DOHH2 (cell line): ENCODE data around the gene RAB5IF.
A peak's percentile ranks its signal among the peaks of the same experiment; 100 is the strongest.

Experiments
- H3F3A ChIP-seq: fragments of 200-600 bp; sonication (generic), shearing (Covaris generic); 2 replicates; pipeline ENCODE4 v1.6.0; 2016; ENCODE audit warnings: antibody characterized with exemption, mild to moderate bottlenecking; ENCODE audit not compliant: control insufficient read depth, insufficient read depth
- H3K27ac ChIP-seq: fragments of 200-600 bp; sonication (generic); 2 replicates; pipeline ENCODE4 v1.5.1; 2014; ENCODE audit warnings: low read depth, mild to moderate bottlenecking, low read length, moderate library complexity
- H3K27me3 ChIP-seq: fragments of 200-600 bp; sonication (generic); 2 replicates; pipeline ENCODE4 v1.6.1; 2014; ENCODE audit warnings: mild to moderate bottlenecking, low read length, mixed read lengths; ENCODE audit not compliant: control insufficient read depth
- H3K36me3 ChIP-seq: fragments of 200-600 bp; sonication (generic); 2 replicates; pipeline ENCODE4 v1.6.1; 2014; ENCODE audit warnings: mild to moderate bottlenecking, low read length, moderate library complexity, mixed read lengths; ENCODE audit not compliant: control insufficient read depth
- H3K4me1 ChIP-seq: fragments of 200-600 bp; sonication (generic); 2 replicates; pipeline ENCODE4 v1.6.1; 2014; ENCODE audit warnings: mild to moderate bottlenecking, low read length, mixed read lengths; ENCODE audit not compliant: control insufficient read depth
- H3K4me2 ChIP-seq: fragments of 200-600 bp; sonication (generic); 2 replicates; pipeline ENCODE4 v1.6.0; 2014; ENCODE audit warnings: mild to moderate bottlenecking, low read length, moderate library complexity
- H3K4me3 ChIP-seq: fragments of 200-600 bp; sonication (generic); 2 replicates; pipeline ENCODE4 v1.5.1; 2014; ENCODE audit warnings: mild to moderate bottlenecking, low read length, mixed read lengths
- H3K79me2 ChIP-seq: fragments of 200-600 bp; sonication (generic); 2 replicates; pipeline ENCODE4 v1.6.1; 2014; ENCODE audit warnings: mild to moderate bottlenecking, low read length, mixed read lengths; ENCODE audit not compliant: control insufficient read depth
- H3K9me2 ChIP-seq: fragments of 200-600 bp; sonication (generic); replicated peaks from 2 replicates; pipeline ENCODE4 v1.6.1; 2014; ENCODE audit warnings: mild to moderate bottlenecking, low read length, mixed read lengths; ENCODE audit not compliant: control insufficient read depth
- H3K9me3 ChIP-seq: fragments of 200-600 bp; sonication (generic); 2 replicates; pipeline ENCODE4 v1.6.1; 2014; ENCODE audit warnings: antibody characterized with exemption, low read length, mixed read lengths; ENCODE audit not compliant: control insufficient read depth, insufficient read depth
- H4K20me1 ChIP-seq: fragments of 200-600 bp; sonication (generic); 2 replicates; pipeline ENCODE4 v1.6.0; 2014; ENCODE audit warnings: low read depth, mild to moderate bottlenecking, antibody characterized with exemption, low read length, moderate library complexity; ENCODE audit not compliant: control insufficient read depth, insufficient read depth
- CTCF ChIP-seq: fragments of 200-600 bp; sonication (generic); IDR thresholded peaks from one replicate; pipeline ENCODE4 v1.5.1; 2014; ENCODE audit warnings: antibody characterized with exemption, mild to moderate bottlenecking, low read depth, low read length; ENCODE audit not compliant: poor library complexity, severe bottlenecking
- EZH2phosphoT487 ChIP-seq: fragments of 200-600 bp; sonication (generic); IDR thresholded peaks from 2 replicates; pipeline ENCODE4 v1.6.1; 2017; ENCODE audit warnings: borderline replicate concordance, mild to moderate bottlenecking, antibody characterized with exemption, low read length, moderate library complexity, mixed read lengths

Gene RAB5IF

GRCh38 chr20:36599912-36600345, 5.7 kb upstream of the RAB5IF start:
- peak overlapping the region; percentile 32 for H3K4me2 ChIP-seq
- peaks cover 12% of the 10 kb centered on the region for H3K36me3 ChIP-seq
- peaks cover 62% of the 10 kb centered on the region for H3K4me1 ChIP-seq

DNA sequence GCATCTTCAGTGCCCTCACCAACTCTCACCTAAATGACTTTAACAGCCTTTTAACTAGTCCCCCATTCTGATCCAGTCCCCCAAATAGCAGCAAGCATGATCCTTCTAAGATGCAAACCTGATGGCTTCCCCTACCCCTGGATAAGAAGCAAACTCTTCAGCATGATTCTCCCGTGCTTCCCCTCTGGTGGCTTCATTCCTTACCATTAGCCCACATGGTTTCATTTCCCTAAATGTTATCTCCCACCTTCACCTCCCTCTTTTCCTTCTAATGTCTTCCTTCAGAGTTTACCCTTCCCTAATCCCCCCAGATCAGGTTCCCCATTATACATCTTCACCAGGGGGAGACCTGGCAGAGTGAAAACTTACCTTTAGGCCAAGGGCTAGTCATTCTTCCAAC, 4.0 kb upstream of the RAB5IF start:
- peaks cover 51% of the 10 kb centered on the region for H3K4me1 ChIP-seq
- no peak overlapping the region for H3K4me3 ChIP-seq
- H3K36me3 ChIP-seq: peaks cover 12% of the 10 kb centered on the region
- H3K27me3 ChIP-seq: no peaks in the 10 kb centered on the region
- no peak for TF ChIP-seq CTCF
- TF ChIP-seq EZH2phosphoT487: no peak
- peaks cover 10% of the 10 kb centered on the region for H3K79me2 ChIP-seq
- H4K20me1 ChIP-seq: peaks cover 7% of the 10 kb centered on the region; the same call in 1 of the 2 replicates
- no peak overlapping the region for H3K4me2 ChIP-seq
- H3F3A ChIP-seq: peaks cover 25% of the 10 kb centered on the region
- no peaks in the 10 kb centered on the region for H3K9me3 ChIP-seq
- H3K27ac ChIP-seq: no peak overlapping the region
- no peaks in the 10 kb centered on the region for H3K9me2 ChIP-seq

More at GRCh38 chr20:36599912-36600345, 5.7 kb upstream of the RAB5IF start:
- Histone ChIP-seq H3K27me3 (no peaks in the 10 kb centered on the region), H3K79me2 (no peaks in the 10 kb centered on the region), H3K9me3 (no peaks in the 10 kb centered on the region), H3K27ac (peak overlapping the region; percentile 40), H3K9me2 (no peaks in the 10 kb centered on the region), H3K4me3 (peak overlapping the region; percentile 6; the same call in 1 of the 2 replicates), H4K20me1 (no peaks in the 10 kb centered on the region), H3F3A (peaks cover 33% of the 10 kb centered on the region)
- no peak for TF ChIP-seq EZH2phosphoT487
- TF ChIP-seq CTCF: no peak

GRCh38 chr20:36604952-36605398, 604 bp upstream of the RAB5IF start:
- H3K36me3 ChIP-seq: peaks cover 30% of the 10 kb centered on the region
- H3K9me2 ChIP-seq: no peaks in the 10 kb centered on the region
- H3K79me2 ChIP-seq: peaks cover 38% of the 10 kb centered on the region
- peak overlapping the region; percentile 97 for H3K4me3 ChIP-seq
- peaks cover 10% of the 10 kb centered on the region for H4K20me1 ChIP-seq
- peak overlapping the region; percentile 83 for H3K27ac ChIP-seq
- TF ChIP-seq CTCF: no peak
- TF ChIP-seq EZH2phosphoT487: no peak
- H3K4me2 ChIP-seq: peak overlapping the region; percentile 85
- no peaks in the 10 kb centered on the region for H3K9me3 ChIP-seq
- H3K27me3 ChIP-seq: no peaks in the 10 kb centered on the region
- H3K4me1 ChIP-seq: peaks cover 29% of the 10 kb centered on the region
- peaks cover 15% of the 10 kb centered on the region for H3F3A ChIP-seq
